Right atrium auricular region (tissue), 2 donors: ENCODE data around the gene EXT2. TPM values are rescaled to one million over a fixed set of nuclear protein-coding genes. Genes with fewer than 3 reads are reported as not detected.

Experiments used
- DNase-seq: peaks from one replicate; pipeline ENCODE4 v3.0.0-alpha.2; 2019; ENCODE audit warnings: low spot score
- H3K27ac ChIP-seq, 2 donors: fragments of 200-600 bp; sonication (generic); 1 replicate in 1 of 2; 2 replicates in 1 of 2; pipeline ENCODE4 v1.5.1; 2016 to 2019
- H3K27me3 ChIP-seq, 2 donors: fragments of 200-600 bp; sonication (generic); one replicate each; pipeline versions ENCODE4 v1.5.1 to v1.6.0; 2017 to 2019
- H3K36me3 ChIP-seq: fragments of 200-600 bp; sonication (generic); one replicate; pipeline ENCODE4 v1.5.1; 2016
- H3K4me1 ChIP-seq, 2 donors: fragments of 200-600 bp; sonication (generic); one replicate each; pipeline versions ENCODE4 v1.5.1 to v1.6.0; 2017 to 2019
- H3K4me3 ChIP-seq, 2 donors: fragments of 200-600 bp; sonication (generic); 1 replicate in 1 of 2; 2 replicates in 1 of 2; pipeline ENCODE4 v1.5.1; 2017 to 2019; ENCODE audit warnings: mild to moderate bottlenecking in 1 of 2, moderate library complexity in 1 of 2
- H3K9me3 ChIP-seq, 2 donors: fragments of 200-600 bp; sonication (generic); one replicate each; pipeline ENCODE4 v1.5.1; 2019
- CTCF ChIP-seq, 2 donors: fragments of 200-600 bp; sonication (generic); IDR thresholded peaks; one replicate each; pipeline ENCODE4 v1.5.1; 2019; ENCODE audit warnings: antibody characterized with exemption in 2 of 2
- total RNA-seq, 2 donors: library from RNA; depleted of rRNA; stranded (reverse); fragments of >200 nt; gene quantifications; one replicate each; pipeline ENCODE4 v1.1.0, GENCODE V29; 2016

EXT2 gene
- total RNA-seq, 2 donors from 2014 or later: 37.2 to 45.2 TPM

- Histone ChIP-seq H3K27me3 (no peaks in the 10 kb centered on the region), H3K27ac (no peak overlapping the region), H3K9me3 (no peaks in the 10 kb centered on the region), H3K4me3 (no peak overlapping the region), H3K36me3 (peaks cover 21% of the 10 kb centered on the region), H3K4me1 (peaks cover 0 to 14% of the 10 kb centered on the region in 2 donors)
- TF ChIP-seq CTCF (IDR thresholded peaks at IDR 0.05): peak; percentile 19 to 58
- DNase-seq: no peak
Measured at GRCh38 chr11:44120169-44120568, 24.7 kb downstream of the EXT2 start.

GRCh38 chr11:44125598-44125997, 30.1 kb downstream of the EXT2 start:
- no peaks in the 10 kb centered on the region for H3K9me3 ChIP-seq
- TF ChIP-seq CTCF (IDR thresholded peaks at IDR 0.05): no peak
- H3K4me1 ChIP-seq: no peaks in the 10 kb centered on the region
- H3K36me3 ChIP-seq: peaks cover 40% of the 10 kb centered on the region
- no peak overlapping the region for H3K4me3 ChIP-seq
- no peak overlapping the region for H3K27ac ChIP-seq
- no peak for DNase-seq
- H3K27me3 ChIP-seq: no peaks in the 10 kb centered on the region

- H3K4me1 ChIP-seq: no peaks in the 10 kb centered on the region
- H3K9me3 ChIP-seq: no peaks in the 10 kb centered on the region
Measured at GRCh38 chr11:44126304-44126703, 30.8 kb downstream of the EXT2 start.

GRCh38 chr11:44127130-44127529, 31.7 kb downstream of the EXT2 start:
- Histone ChIP-seq H3K27ac (no peak overlapping the region), H3K9me3 (no peaks in the 10 kb centered on the region), H3K4me3 (no peak overlapping the region), H3K36me3 (peaks cover 39% of the 10 kb centered on the region), H3K27me3 (no peaks in the 10 kb centered on the region), H3K4me1 (no peaks in the 10 kb centered on the region)
- DNase-seq: no peak
- no peak for TF ChIP-seq CTCF (IDR thresholded peaks at IDR 0.05)

More at GRCh38 chr11:44126304-44126703, 30.8 kb downstream of the EXT2 start:
- H3K27ac ChIP-seq: no peak overlapping the region
- TF ChIP-seq CTCF (IDR thresholded peaks at IDR 0.05): no peak
- H3K27me3 ChIP-seq: no peaks in the 10 kb centered on the region
- no peak overlapping the region for H3K4me3 ChIP-seq
- no peak for DNase-seq
- peaks cover 39% of the 10 kb centered on the region for H3K36me3 ChIP-seq

GRCh38 chr11:44128729-44129128, 33.3 kb downstream of the EXT2 start:
- TF ChIP-seq CTCF (IDR thresholded peaks at IDR 0.05): no peak
- peaks cover 40% of the 10 kb centered on the region for H3K36me3 ChIP-seq
- no peak for DNase-seq

GRCh38 chr11:44130751-44131150, 35.3 kb downstream of the EXT2 start:
- Histone ChIP-seq H3K36me3 (peaks cover 33% of the 10 kb centered on the region), H3K27ac (no peak overlapping the region), H3K4me3 (no peak overlapping the region), H3K9me3 (no peaks in the 10 kb centered on the region), H3K27me3 (no peaks in the 10 kb centered on the region), H3K4me1 (no peaks in the 10 kb centered on the region)
- peak in 1 of 2 donors; percentile 31 for TF ChIP-seq CTCF (IDR thresholded peaks at IDR 0.05)
- DNase-seq: no peak

More at GRCh38 chr11:44128729-44129128, 33.3 kb downstream of the EXT2 start:
- Histone ChIP-seq H3K27me3 (no peaks in the 10 kb centered on the region), H3K4me3 (no peak overlapping the region), H3K4me1 (no peaks in the 10 kb centered on the region), H3K9me3 (no peaks in the 10 kb centered on the region), H3K27ac (no peak overlapping the region)
